H1 (cell line): ENCODE data around the gene PRRC2C. TPM values are rescaled to one million over a fixed set of nuclear protein-coding genes. Genes with fewer than 3 reads are reported as not detected.

Experiments
- CTCF ChIA-PET: fragments of 300-600 bp; sonication (Branson Sonifier 250); formaldehyde crosslinking; loops from one replicate; lab custom pipeline; 2021; ENCODE audit not compliant: partially characterized antibody; lab: Charles Lee
- POLR2A ChIA-PET: fragments of 300-600 bp; sonication (Branson Sonifier 250); formaldehyde crosslinking; loops from one replicate; lab custom pipeline; 2021; ENCODE audit warnings: inconsistent platforms; ENCODE audit not compliant: partially characterized antibody; lab: Charles Lee
- DNase-seq, 2 experiments: peaks; one replicate each; pipeline versions ENCODE4 v3.0.0 to v3.0.0-alpha.2; 2010 to 2022; ENCODE audit warnings: low spot score in 2 of 2, low read depth in 1 of 2, mixed read lengths in 1 of 2
- FAIRE-seq: peaks from 2 replicates; lab custom pipeline; 2011; peaks lifted over from hg19 to GRCh38; lab: Jason Lieb, UNC
- H2AFZ ChIP-seq: 2 replicates; pipeline ENCODE4 v1.8.1; 2012; ENCODE audit warnings: low read length, inconsistent platforms
- H2AK5ac ChIP-seq: 2 replicates; pipeline ENCODE4 v1.6.1; 2013; ENCODE audit warnings: low read depth, low read length
- H2BK120ac ChIP-seq: replicated peaks from 2 replicates; pipeline ENCODE3; 2013; ENCODE audit warnings: low read depth, low read length, inconsistent platforms
- H2BK12ac ChIP-seq: 2 replicates; pipeline ENCODE4 v1.6.1; 2013; ENCODE audit warnings: low read depth, low read length
- H2BK15ac ChIP-seq: 2 replicates; pipeline ENCODE4 v1.6.1; 2013; ENCODE audit warnings: low read length
- H2BK20ac ChIP-seq: 2 replicates; pipeline ENCODE4 v1.6.1; 2013; ENCODE audit warnings: low read length
- H2BK5ac ChIP-seq: 2 replicates; pipeline ENCODE4 v1.6.1; 2013; ENCODE audit warnings: low read depth, low read length
- H3K14ac ChIP-seq: 2 replicates; pipeline ENCODE4 v1.6.1; 2013; ENCODE audit warnings: inconsistent platforms; ENCODE audit not compliant: insufficient read length
- H3K18ac ChIP-seq: 2 replicates; pipeline ENCODE4 v1.6.1; 2013; ENCODE audit warnings: low read length; ENCODE audit errors: extremely low read depth
- H3K23ac ChIP-seq: 2 replicates; pipeline ENCODE4 v1.6.1; 2013; ENCODE audit warnings: inconsistent platforms; ENCODE audit not compliant: insufficient read length
- H3K23me2 ChIP-seq: 2 replicates; pipeline ENCODE4 v1.6.1; 2013; ENCODE audit warnings: low read depth, low read length
- H3K27ac ChIP-seq: 2 replicates; pipeline ENCODE4 v1.6.1; 2011; ENCODE audit warnings: low read depth, low read length, inconsistent platforms
- H3K27me3 ChIP-seq, 4 experiments: replicated peaks in 1 of 4; 1 replicate in 1 of 4; 2 replicates in 3 of 4; pipeline versions ENCODE4 v1.6.1 to v1.8.1; 2011 to 2013; ENCODE audit warnings: low read length in 3 of 4, mild to moderate bottlenecking in 3 of 4, inconsistent platforms in 2 of 4, mixed read lengths in 2 of 4, moderate library complexity in 1 of 4; ENCODE audit not compliant: control insufficient read depth in 3 of 4, insufficient read depth in 3 of 4; ENCODE audit errors: extremely low read depth in 1 of 4
- H3K36me3 ChIP-seq, 4 experiments: 2 replicates each; pipeline versions ENCODE4 v1.6.1 to v1.8.1; 2011 to 2013; ENCODE audit warnings: mild to moderate bottlenecking in 4 of 4, low read length in 3 of 4, moderate library complexity in 2 of 4, control low read depth in 1 of 4, inconsistent platforms in 1 of 4; ENCODE audit not compliant: insufficient read depth in 4 of 4, control insufficient read depth in 2 of 4
- H3K4ac ChIP-seq: replicated peaks from 2 replicates; pipeline ENCODE3; 2013; ENCODE audit warnings: low read length, low read depth, mixed read lengths, inconsistent platforms; ENCODE audit not compliant: insufficient read length
- H3K4me1 ChIP-seq, 4 experiments: replicated peaks in 1 of 4; 1 replicate in 1 of 4; 2 replicates in 3 of 4; pipeline versions ENCODE4 v1.6.1 to v1.8.1; 2011 to 2013; ENCODE audit warnings: low read length in 3 of 4, inconsistent platforms in 2 of 4, mixed read lengths in 1 of 4; ENCODE audit not compliant: insufficient read depth in 4 of 4, control insufficient read depth in 3 of 4
- H3K4me2 ChIP-seq, 2 experiments: 2 replicates each; pipeline versions ENCODE4 v1.6.1 to v1.8.1; 2011 to 2013; ENCODE audit warnings: low read depth in 2 of 2, low read length in 2 of 2, control low read depth in 1 of 2, inconsistent platforms in 1 of 2, mild to moderate bottlenecking in 1 of 2; ENCODE audit not compliant: insufficient read depth in 1 of 2
- H3K4me3 ChIP-seq, 4 experiments: fragments of 200-600, 300-600 bp in 1 of 4; sonication (generic), shearing (Covaris generic), sonication (Bioruptor Twin) in 1 of 4; 2 replicates each; pipeline versions ENCODE4 v1.5.1 to v1.8.1; 2011 to 2016; ENCODE audit warnings: low read length in 4 of 4, low read depth in 3 of 4, control low read depth in 2 of 4, inconsistent platforms in 2 of 4, mild to moderate bottlenecking in 2 of 4, mixed read lengths in 1 of 4, moderate library complexity in 1 of 4; ENCODE audit not compliant: insufficient read depth in 2 of 4; ENCODE audit errors: extremely low read depth in 1 of 4
- H3K56ac ChIP-seq: replicated peaks from 2 replicates; pipeline ENCODE3; 2013; ENCODE audit warnings: low read depth, mild to moderate bottlenecking, mixed read lengths, low read length, inconsistent platforms; ENCODE audit not compliant: insufficient read length
- H3K79me1 ChIP-seq: 2 replicates; pipeline ENCODE4 v1.6.1; 2013; ENCODE audit warnings: low read depth, low read length, control low read depth
- H3K79me2 ChIP-seq, 2 experiments: 2 replicates each; pipeline versions ENCODE4 v1.6.1 to v1.8.1; 2012 to 2013; ENCODE audit warnings: low read length in 2 of 2, mild to moderate bottlenecking in 2 of 2, inconsistent platforms in 1 of 2; ENCODE audit not compliant: insufficient read depth in 2 of 2, control insufficient read depth in 1 of 2
- H3K9ac ChIP-seq, 4 experiments: replicated peaks in 1 of 4; 1 replicate in 1 of 4; 2 replicates in 3 of 4; pipeline versions ENCODE4 v1.6.1 to v1.8.1; 2011 to 2013; ENCODE audit warnings: low read depth in 3 of 4, low read length in 3 of 4, control low read depth in 2 of 4, mild to moderate bottlenecking in 2 of 4, moderate library complexity in 2 of 4, inconsistent platforms in 1 of 4; ENCODE audit errors: extremely low read depth in 1 of 4
- H3K9me3 ChIP-seq, 2 experiments: 2 replicates each; pipeline versions ENCODE4 v1.6.1 to v1.8.1; 2012 to 2013; ENCODE audit warnings: mild to moderate bottlenecking in 2 of 2, moderate library complexity in 2 of 2, control low read depth in 1 of 2, inconsistent platforms in 1 of 2, low read depth in 1 of 2, low read length in 1 of 2, mixed read lengths in 1 of 2; ENCODE audit not compliant: insufficient read depth in 2 of 2
- H4K20me1 ChIP-seq, 2 experiments: replicated peaks in 1 of 2; 2 replicates each; pipeline versions ENCODE3 to v1.8.1; 2011 to 2013; ENCODE audit warnings: inconsistent platforms in 2 of 2, low read length in 2 of 2, mild to moderate bottlenecking in 1 of 2; ENCODE audit not compliant: insufficient read depth in 2 of 2, control insufficient read depth in 1 of 2
- H4K5ac ChIP-seq: 2 replicates; pipeline ENCODE4 v1.6.1; 2013; ENCODE audit warnings: low read length, low read depth, mixed read lengths, inconsistent platforms; ENCODE audit not compliant: insufficient read length
- H4K8ac ChIP-seq: 2 replicates; pipeline ENCODE4 v1.8.0; 2013; ENCODE audit warnings: mild to moderate bottlenecking, moderate library complexity, low read length, inconsistent platforms; ENCODE audit not compliant: insufficient read depth; ENCODE audit errors: extremely low read depth
- H4K91ac ChIP-seq: replicated peaks from 2 replicates; pipeline ENCODE3; 2013; ENCODE audit warnings: low read length, mixed read lengths, inconsistent platforms; ENCODE audit not compliant: insufficient read length
- CREB1 ChIP-seq: IDR thresholded peaks from 2 replicates; pipeline ENCODE4 v1.6.1; 2012; ENCODE audit warnings: inconsistent platforms
- EGR1 ChIP-seq: IDR thresholded peaks from 2 replicates; pipeline ENCODE4 v1.6.1; 2011; ENCODE audit warnings: low read depth, low read length, borderline replicate concordance
- MAFK ChIP-seq: IDR thresholded peaks from 2 replicates; pipeline ENCODE4 v1.6.1; 2012; ENCODE audit warnings: low read depth, mild to moderate bottlenecking, improper control_type of control experiment, low read length
- NRF1 ChIP-seq: IDR thresholded peaks from 2 replicates; pipeline ENCODE4 v1.6.1; 2011; ENCODE audit warnings: mild to moderate bottlenecking, low read depth, low read length, improper control_type of control experiment
- POU5F1 ChIP-seq: IDR thresholded peaks from 2 replicates; pipeline ENCODE4 v1.6.1; 2011; ENCODE audit warnings: low read depth, mild to moderate bottlenecking, low read length, moderate library complexity
- RAD21 ChIP-seq, 2 experiments: IDR thresholded peaks in 1 of 2; conservative IDR thresholded peaks in 1 of 2; 2 replicates each; pipeline ENCODE4 v1.6.1; 2011; ENCODE audit warnings: low read depth in 2 of 2, low read length in 2 of 2, improper control_type of control experiment in 1 of 2, inconsistent platforms in 1 of 2, mild to moderate bottlenecking in 1 of 2, moderate library complexity in 1 of 2
- RFX5 ChIP-seq: IDR thresholded peaks from 2 replicates; pipeline ENCODE4 v1.6.1; 2011; ENCODE audit warnings: low read depth, low read length, improper control_type of control experiment, borderline replicate concordance
- SIRT6 ChIP-seq: IDR thresholded peaks from one replicate; pipeline ENCODE4 v1.7.1; 2012; ENCODE audit warnings: low read length, inconsistent platforms
- SP2 ChIP-seq: IDR thresholded peaks from 2 replicates; pipeline ENCODE4 v1.6.1; 2012; ENCODE audit warnings: mild to moderate bottlenecking, low read length, inconsistent platforms
- SRF ChIP-seq: IDR thresholded peaks from 2 replicates; pipeline ENCODE4 v1.6.1; 2011; ENCODE audit warnings: mild to moderate bottlenecking, low read depth, low read length, moderate library complexity
- SUZ12 ChIP-seq: fragments of 200-600 bp; sonication (generic); IDR thresholded peaks from 2 replicates; pipeline ENCODE4 v1.6.1; 2012; ENCODE audit warnings: mild to moderate bottlenecking, inconsistent platforms, low read length, moderate library complexity, mixed read lengths
- TEAD4 ChIP-seq: IDR thresholded peaks from 2 replicates; pipeline ENCODE4 v1.6.1; 2012; ENCODE audit warnings: low read depth, low read length, inconsistent platforms, mixed read lengths
- WGBS, 2 experiments: shearing (Covaris generic) in 1 of 2; methylation state at CpG; one replicate each; pipeline versions ENCODE4 v1.1.6 to v1.1.7; 2013 to 2015; ENCODE audit warnings: low lambda C conversion rate in 2 of 2, mixed read lengths in 2 of 2, inconsistent platforms in 1 of 2, low coverage in 1 of 2, missing lambda C conversion rate in 1 of 2; ENCODE audit not compliant: insufficient replicate concordance in 2 of 2, insufficient coverage in 1 of 2, insufficient read length in 1 of 2; ENCODE audit errors: extremely low coverage in 1 of 2, missing lambda C conversion rate in 1 of 2; 5-methylcytosine and 5-hydroxymethylcytosine counted together
- polyA plus RNA-seq, 7 experiments: library from polyadenylated mRNA; depleted of rRNA in 3 of 7; stranded (reverse) in 5 of 7; unstranded in 2 of 7; fragments of >200 nt in 5 of 7; fragments of 200-250 nt in 2 of 7; gene quantifications; 1 replicate in 5 of 7; 2 replicates in 1 of 7; 4 replicates in 1 of 7; pipeline versions ENCODE4 v1.2.1 to v1.2.3, GENCODE V29; 2011 to 2013; ENCODE audit warnings: missing spikeins in 2 of 7, mixed read lengths in 2 of 7
- total RNA-seq: library from RNA; stranded (reverse); fragmentation: NEBNext Ultra II Directional; extraction: Animal tissue kit (Norgen Biotek cat#: 25700); gene quantifications from 2 replicates; pipeline ENCODE4 v1.2.1, GENCODE V29; 2021
- TF ChIP-seq, protein P1 (sequence below), 3 experiments: IDR thresholded peaks; 1 replicate in 2 of 3; 2 replicates in 1 of 3; pipeline versions ENCODE4 v1.5.1 to v1.6.1; 2011; ENCODE audit warnings: low read length in 3 of 3, mild to moderate bottlenecking in 3 of 3, inconsistent platforms in 2 of 3, low read depth in 1 of 3, moderate library complexity in 1 of 3; ENCODE audit not compliant: insufficient read depth in 1 of 3; ENCODE audit errors: control extremely low read depth in 1 of 3

Gene PRRC2C
- total and polyA plus RNA-seq, 2 of the 8 experiments (the other 6 are each of a cell fraction or from before 2014, with no cell fraction given) = 125 to 264 TPM

DNA sequence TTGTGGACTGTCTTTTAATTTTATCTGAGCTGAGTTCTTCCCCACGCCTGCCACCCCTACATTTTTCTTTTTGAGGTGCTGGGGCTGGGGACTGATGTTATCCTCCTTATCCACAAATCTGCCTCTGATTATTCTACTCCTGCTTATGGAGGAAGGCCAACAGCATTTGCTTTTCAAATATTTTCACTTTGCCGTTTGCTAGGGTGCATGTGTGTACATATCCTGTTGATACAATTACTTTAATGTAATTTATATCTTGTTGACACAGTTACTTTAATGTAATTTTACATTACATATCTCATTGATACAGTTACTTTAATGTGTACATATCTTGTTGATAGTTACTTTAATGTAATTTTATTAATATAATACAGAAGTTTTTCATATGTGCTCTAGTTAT is 36.2 kb downstream of the PRRC2C start:
- ChIA-PET POLR2A (no interaction called here), CTCF (no interaction called here)
- H3K18ac ChIP-seq = no peak overlapping the region
- no peak overlapping the region for H2BK5ac ChIP-seq
- no peak overlapping the region for H4K5ac ChIP-seq
- no peak overlapping the region for H2BK120ac ChIP-seq
- H3K79me1 ChIP-seq = no peaks in the 10 kb centered on the region
- no peak overlapping the region for H2AFZ ChIP-seq
- H3K4me2 ChIP-seq = no peak overlapping the region
- no peak overlapping the region for H4K91ac ChIP-seq
- no peak overlapping the region for H3K23ac ChIP-seq
- no peak for DNase-seq
- no peaks in the 10 kb centered on the region for H3K23me2 ChIP-seq
- H3K4me1 ChIP-seq = no peaks in the 10 kb centered on the region
- H2AK5ac ChIP-seq = no peak overlapping the region
- H4K20me1 ChIP-seq = peaks cover 0 to 2% of the 10 kb centered on the region in 2 experiments
- no peak for FAIRE-seq
- no peak overlapping the region for H4K8ac ChIP-seq
- H2BK12ac ChIP-seq = no peak overlapping the region
- H3K9ac ChIP-seq = no peak overlapping the region
- H2BK20ac ChIP-seq = no peak overlapping the region
- no peak overlapping the region for H3K14ac ChIP-seq
- H3K36me3 ChIP-seq = peaks cover 26 to 95% (median 62%) of the 10 kb centered on the region in 4 experiments
- no peaks in the 10 kb centered on the region for H3K9me3 ChIP-seq
- no peaks in the 10 kb centered on the region; a peak in 1 of 4 replicates for H3K79me2 ChIP-seq
- H3K27me3 ChIP-seq = no peaks in the 10 kb centered on the region
- no peak overlapping the region for H3K27ac ChIP-seq
- H3K4ac ChIP-seq = no peak overlapping the region
- 82% methylated on average over 2 of the region's 2 CpGs; no CpG with 5 or more reads in 1 of the 2 experiments for WGBS, 2 experiments
- H3K4me3 ChIP-seq = no peak overlapping the region
- H2BK15ac ChIP-seq = no peak overlapping the region
- no peak overlapping the region for H3K56ac ChIP-seq
- TF ChIP-seq NRF1 (no peak), SP2 (no peak), MAFK (no peak), SUZ12 (no peak), SIRT6 (no peak), RAD21 (IDR thresholded peaks at IDR 0.05 in 1 of 2, conservative IDR thresholded peaks at IDR 0.05 in 1 of 2; ENCODE audit: low read depth in 2 of 2, low read length in 2 of 2) (no peak), SRF (no peak), TEAD4 (no peak), CREB1 (no peak), EGR1 (no peak), RFX5 (no peak), POU5F1 (no peak)
- TF ChIP-seq, protein P1, sequence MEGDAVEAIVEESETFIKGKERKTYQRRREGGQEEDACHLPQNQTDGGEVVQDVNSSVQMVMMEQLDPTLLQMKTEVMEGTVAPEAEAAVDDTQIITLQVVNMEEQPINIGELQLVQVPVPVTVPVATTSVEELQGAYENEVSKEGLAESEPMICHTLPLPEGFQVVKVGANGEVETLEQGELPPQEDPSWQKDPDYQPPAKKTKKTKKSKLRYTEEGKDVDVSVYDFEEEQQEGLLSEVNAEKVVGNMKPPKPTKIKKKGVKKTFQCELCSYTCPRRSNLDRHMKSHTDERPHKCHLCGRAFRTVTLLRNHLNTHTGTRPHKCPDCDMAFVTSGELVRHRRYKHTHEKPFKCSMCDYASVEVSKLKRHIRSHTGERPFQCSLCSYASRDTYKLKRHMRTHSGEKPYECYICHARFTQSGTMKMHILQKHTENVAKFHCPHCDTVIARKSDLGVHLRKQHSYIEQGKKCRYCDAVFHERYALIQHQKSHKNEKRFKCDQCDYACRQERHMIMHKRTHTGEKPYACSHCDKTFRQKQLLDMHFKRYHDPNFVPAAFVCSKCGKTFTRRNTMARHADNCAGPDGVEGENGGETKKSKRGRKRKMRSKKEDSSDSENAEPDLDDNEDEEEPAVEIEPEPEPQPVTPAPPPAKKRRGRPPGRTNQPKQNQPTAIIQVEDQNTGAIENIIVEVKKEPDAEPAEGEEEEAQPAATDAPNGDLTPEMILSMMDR (IDR thresholded peaks at IDR 0.05; ENCODE audit: control extremely low read depth in 1 of 3, insufficient read depth in 1 of 3, low read depth in 1 of 3, low read length in 3 of 3) = no peak
